HepG2 (cell line): Measurements from ENCODE around the gene SLC35F1. TPM values are rescaled to one million over a fixed set of nuclear protein-coding genes. Genes with fewer than 3 reads are reported as not detected.

Experiments
- ATAC-seq: fragments of 200-7000 bp; cut with Tn5 transposase; 3 replicates; pipeline ENCODE4 v1.9.1; 2020; ENCODE audit warnings: mild to moderate bottlenecking, moderate library complexity
- BruUV-seq: library from RNA; stranded (reverse); fragments of 400-500 nt; replicated peaks from 2 replicates; lab custom pipeline; 2021; lab: Mats Ljungman, UMichigan
- CTCF ChIA-PET: fragments of 300-600 bp; formaldehyde crosslinking; extraction: SDS; loops from one replicate; lab custom pipeline; 2021; ENCODE audit warnings: low total read pairs, inconsistent platforms, low intra/inter-chr PET ratio; lab: Yijun Ruan, JAX
- POLR2A ChIA-PET: fragments of 350-600 bp; sonication (Branson Sonifier 250); formaldehyde crosslinking; loops from one replicate; lab custom pipeline; 2020; ENCODE audit warnings: antibody characterized with exemption, inconsistent platforms; lab: Yijun Ruan, JAX
- DNase-seq: peaks from one replicate; pipeline ENCODE4 v3.0.0-alpha.2; 2015; ENCODE audit warnings: low spot score
- FAIRE-seq: peaks from 3 replicates; lab custom pipeline; 2011; peaks lifted over from hg19 to GRCh38; lab: Jason Lieb, UNC
- H2AFZ ChIP-seq: one replicate; pipeline ENCODE4 v1.6.1; 2011; ENCODE audit warnings: low read length, inconsistent platforms
- H3K27ac ChIP-seq: fragments of 300-600 bp; 3 replicates; pipeline ENCODE4 v1.8.0; 2011; ENCODE audit warnings: mixed run types, mild to moderate bottlenecking, mixed read lengths, low read length, inconsistent platforms; ENCODE audit not compliant: insufficient read depth; ENCODE audit errors: extremely low read length
- H3K27me3 ChIP-seq, 2 experiments: fragments of 200-600 bp in 1 of 2; 2 replicates in 1 of 2; 3 replicates in 1 of 2; pipeline versions ENCODE4 v1.6.0 to v1.8.0; 2011; ENCODE audit warnings: low read length in 2 of 2, mild to moderate bottlenecking in 2 of 2, moderate library complexity in 2 of 2, inconsistent platforms in 1 of 2; ENCODE audit not compliant: insufficient read depth in 2 of 2, control insufficient read depth in 1 of 2
- H3K36me3 ChIP-seq, 2 experiments: fragments of 200-600 bp in 1 of 2; replicated peaks in 1 of 2; 2 replicates in 1 of 2; 3 replicates in 1 of 2; pipeline versions ENCODE4 v1.5.1 to v1.8.0; 2011; ENCODE audit warnings: low read length in 2 of 2, inconsistent platforms in 1 of 2; ENCODE audit not compliant: insufficient read depth in 2 of 2, control insufficient read depth in 1 of 2
- H3K4me1 ChIP-seq: 2 replicates; pipeline ENCODE4 v1.5.1; 2012; ENCODE audit warnings: low read length, inconsistent platforms; ENCODE audit not compliant: insufficient read depth
- H3K4me2 ChIP-seq: 2 replicates; pipeline ENCODE4 v1.6.0; 2011; ENCODE audit warnings: low read depth, low read length, inconsistent platforms
- H3K4me3 ChIP-seq, 3 experiments: fragments of 200-600 bp in 1 of 3; sonication (generic), shearing (Covaris generic) in 1 of 3; replicated peaks in 1 of 3; 2 replicates each; pipeline ENCODE4 v1.5.1; 2011 to 2016; ENCODE audit warnings: low read length in 3 of 3, inconsistent platforms in 2 of 3, low read depth in 2 of 3, mild to moderate bottlenecking in 2 of 3, control low read depth in 1 of 3, mixed read lengths in 1 of 3; ENCODE audit not compliant: insufficient read depth in 1 of 3
- H3K79me2 ChIP-seq: one replicate; pipeline ENCODE4 v1.6.1; 2011; ENCODE audit warnings: low read length, inconsistent platforms; ENCODE audit not compliant: insufficient read depth
- H3K9ac ChIP-seq: 2 replicates; pipeline ENCODE4 v1.6.0; 2011; ENCODE audit warnings: mild to moderate bottlenecking, low read depth, low read length, inconsistent platforms; ENCODE audit not compliant: insufficient read depth
- H3K9me3 ChIP-seq: 2 replicates; pipeline ENCODE4 v1.5.1; 2012; ENCODE audit warnings: mild to moderate bottlenecking, low read length
- H4K20me1 ChIP-seq: 2 replicates; pipeline ENCODE4 v1.6.0; 2011; ENCODE audit warnings: inconsistent platforms, mild to moderate bottlenecking, low read length, moderate library complexity; ENCODE audit not compliant: insufficient read depth
- DR1 ChIP-seq: sonication (generic); formaldehyde crosslinking; IDR thresholded peaks from 2 replicates; pipeline ENCODE4 v1.8.0; 2021; ENCODE audit warnings: mild to moderate bottlenecking, missing genetic modification reagents, inconsistent platforms
- HNRNPK ChIP-seq: fragments of 200-400 bp; formaldehyde crosslinking; IDR thresholded peaks from 2 replicates; pipeline ENCODE4 v1.6.1; 2018; ENCODE audit warnings: low read length, low read depth, moderate library complexity, mild to moderate bottlenecking; ENCODE audit not compliant: poor library complexity, severe bottlenecking
- HNRNPUL1 ChIP-seq: fragments of 200-400 bp; formaldehyde crosslinking; IDR thresholded peaks from 2 replicates; pipeline ENCODE4 v1.6.1; 2017; ENCODE audit warnings: low read depth, mild to moderate bottlenecking, low read length, moderate library complexity
- HOXA5 ChIP-seq: sonication (generic); formaldehyde crosslinking; IDR thresholded peaks from 2 replicates; pipeline ENCODE4 v1.4.0; 2020; ENCODE audit warnings: missing genetic modification reagents
- KDM6A ChIP-seq: IDR thresholded peaks from 2 replicates; pipeline ENCODE4 v1.6.1; 2016; ENCODE audit warnings: low read depth
- MTF1 ChIP-seq: sonication (generic); formaldehyde crosslinking; IDR thresholded peaks from 2 replicates; pipeline ENCODE4 v1.5.0; 2020; ENCODE audit warnings: missing genetic modification reagents
- RBAK ChIP-seq: sonication (generic); formaldehyde crosslinking; IDR thresholded peaks from 2 replicates; pipeline ENCODE4 v1.5.1; 2020; ENCODE audit warnings: mild to moderate bottlenecking, missing genetic modification reagents
- ZNF232 ChIP-seq: sonication (generic); formaldehyde crosslinking; IDR thresholded peaks from 2 replicates; pipeline ENCODE4 v1.4.0; 2020; ENCODE audit warnings: missing genetic modification reagents, borderline replicate concordance
- ZNF33B ChIP-seq: sonication (generic); formaldehyde crosslinking; IDR thresholded peaks from 2 replicates; pipeline ENCODE4 v1.5.1; 2020; ENCODE audit warnings: mild to moderate bottlenecking, missing genetic modification reagents
- WGBS: methylation state at CpG from one replicate; pipeline ENCODE4 v1.1.6; 2017; ENCODE audit warnings: low lambda C conversion rate; 5-methylcytosine and 5-hydroxymethylcytosine counted together
- in situ Hi-C: cut with HindIII; loops from 2 replicates; pipeline ENCODE4 v1.10.0; 2017; ENCODE audit warnings: low pct_unique_long_range_greater_than_20kb; ENCODE audit not compliant: extremely low pct_ligation_motif_present
- intact Hi-C: fragments of 100-400 bp; cut with micrococcal nuclease; formaldehyde crosslinking; loops from one replicate; pipeline ENCODE4 v1.10.0; 2022; ENCODE audit not compliant: unreplicated experiment
- polyA plus RNA-seq, 8 experiments: library from polyadenylated mRNA; depleted of rRNA in 3 of 8; stranded (reverse) in 7 of 8; unstranded in 1 of 8; fragments of >200 nt; fragmentation: Illumina TruSeq in 4 of 8; extraction: Trizol in 4 of 8; gene quantifications; 2 replicates each; pipeline versions ENCODE4 v1.2.1 to v1.2.3, GENCODE V29; 2011 to 2016; ENCODE audit warnings: low read depth in 4 of 8, missing spikeins in 1 of 8, mixed read lengths in 1 of 8; ENCODE audit not compliant: insufficient read depth in 1 of 8
- total RNA-seq, 5 experiments: library from RNA; depleted of rRNA; stranded (reverse); fragments of >200 nt; fragmentation: Illumina TruSeq; extraction: Trizol; gene quantifications; 2 replicates each; pipeline ENCODE4 v1.2.3, GENCODE V29; 2016; ENCODE audit warnings: low read depth in 1 of 5

SLC35F1 gene
- total and polyA plus RNA-seq, 2 of the 13 experiments (the other 11 are each of a cell fraction or from before 2014, with no cell fraction given), result 0.01 TPM; not detected in 1

GRCh38 chr6:118103381-118104146 is 196.5 kb downstream of the SLC35F1 start:
- ChIA-PET CTCF (no interaction called here), POLR2A (no interaction called here)
- TF ChIP-seq HNRNPK (peak; percentile 82), ZNF33B (CRISPR knock-in tag) (no peak)
- 6% methylated on average over 5 of the region's 5 CpGs for WGBS
- no peak overlapping the region for H2AFZ ChIP-seq
- H3K27ac ChIP-seq, result no peak overlapping the region
- no peaks in the 10 kb centered on the region for H3K36me3 ChIP-seq
- H3K9ac ChIP-seq, result no peak overlapping the region
- DNase-seq, result no peak
- H3K9me3 ChIP-seq, result peaks cover 6% of the 10 kb centered on the region; the same call in 1 of the 2 replicates
- H3K27me3 ChIP-seq, result no peaks in the 10 kb centered on the region; a peak in 1 of 5 replicates
- in situ Hi-C loops (no loop called here), intact Hi-C loops (no loop called here)
- H4K20me1 ChIP-seq, result no peaks in the 10 kb centered on the region
- ATAC-seq, result no peak
- no peak overlapping the region for H3K4me2 ChIP-seq
- no peak overlapping the region for H3K4me3 ChIP-seq
- BruUV-seq, result no TSS peak
- H3K79me2 ChIP-seq, result no peaks in the 10 kb centered on the region
- H3K4me1 ChIP-seq, result no peaks in the 10 kb centered on the region
- no peak for FAIRE-seq

GRCh38 chr6:118122161-118122725 is 215.2 kb downstream of the SLC35F1 start:
- DNase-seq (no peak), ATAC-seq (no peak), FAIRE-seq (no peak)
- Histone ChIP-seq H3K4me2 (no peak overlapping the region), H3K4me3 (no peak overlapping the region), H3K79me2 (no peaks in the 10 kb centered on the region), H3K9ac (no peak overlapping the region), H3K27me3 (no peaks in the 10 kb centered on the region), H2AFZ (no peak overlapping the region), H3K27ac (no peak overlapping the region), H3K4me1 (no peaks in the 10 kb centered on the region), H3K9me3 (no peaks in the 10 kb centered on the region), H3K36me3 (no peaks in the 10 kb centered on the region), H4K20me1 (no peaks in the 10 kb centered on the region)
- WGBS, result 62% methylated on average over 3 of the region's 3 CpGs
- ChIA-PET CTCF (no interaction called here), POLR2A (no interaction called here)
- in situ Hi-C loops, result no loop called here
- BruUV-seq, result no TSS peak
- intact Hi-C loops, result no loop called here
- TF ChIP-seq DR1 (CRISPR knock-in tag) (no peak), KDM6A (CRISPR knock-in tag) (no peak), HNRNPUL1 (no peak), ZNF232 (CRISPR knock-in tag) (no peak), HOXA5 (CRISPR knock-in tag) (no peak), MTF1 (no peak), RBAK (CRISPR knock-in tag) (no peak)
